B cell (primary cell): ENCODE data around the gene C22orf15. TPM values are rescaled to one million over a fixed set of nuclear protein-coding genes. Genes with fewer than 3 reads are reported as not detected.

Experiments
- ATAC-seq: fragments of 200-7000 bp; cut with Tn5 transposase; one replicate; pipeline ENCODE4 v1.10.0; 2021; ENCODE audit warnings: low read depth, mild to moderate bottlenecking, moderate number of reproducible peaks, moderate library complexity
- CTCF ChIA-PET: fragments of 350-600 bp; sonication (Branson Sonifier 250); formaldehyde crosslinking; loops from one replicate; lab custom pipeline; 2021; ENCODE audit warnings: antibody characterized with exemption, inconsistent platforms; lab: Charles Lee
- POLR2A ChIA-PET: fragments of 350-600 bp; sonication (Branson Sonifier 250); formaldehyde crosslinking; loops from one replicate; lab custom pipeline; 2021; ENCODE audit warnings: antibody characterized with exemption; lab: Charles Lee
- DNase-seq: peaks from one replicate; pipeline ENCODE4 v3.0.0; 2013
- H2AFZ ChIP-seq: 2 replicates; pipeline ENCODE4 v1.6.1; 2012; ENCODE audit warnings: mild to moderate bottlenecking, low read depth, low read length; ENCODE audit not compliant: insufficient read depth, poor library complexity, severe bottlenecking
- H3K27ac ChIP-seq, 2 donors: 1 replicate in 1 of 2; 2 replicates in 1 of 2; pipeline ENCODE4 v1.5.1; 2012 to 2013; ENCODE audit warnings: low read length in 2 of 2, mild to moderate bottlenecking in 2 of 2, moderate library complexity in 1 of 2
- H3K27me3 ChIP-seq, 4 experiments: fragments of 200-600 bp in 1 of 4; sonication (generic) in 1 of 4; replicated peaks in 1 of 4; 1 replicate in 2 of 4; 2 replicates in 2 of 4; pipeline versions ENCODE4 v1.6.1 to v1.7.0; 2013 to 2016; ENCODE audit warnings: low read length in 3 of 4, mild to moderate bottlenecking in 2 of 4, mixed read lengths in 1 of 4, moderate library complexity in 1 of 4; ENCODE audit not compliant: insufficient read depth in 4 of 4, control insufficient read depth in 3 of 4; ENCODE audit errors: control extremely low read depth in 1 of 4
- H3K36me3 ChIP-seq, 2 experiments: replicated peaks in 1 of 2; 1 replicate in 1 of 2; 2 replicates in 1 of 2; pipeline versions ENCODE4 v1.6.1 to v1.7.1; 2013; ENCODE audit warnings: low read length in 1 of 2; ENCODE audit not compliant: insufficient read depth in 2 of 2, control insufficient read depth in 1 of 2; ENCODE audit errors: control extremely low read depth in 1 of 2, extremely low read depth in 1 of 2
- H3K4me1 ChIP-seq, 2 donors: fragments of 200-600 bp in 1 of 2; sonication (generic) in 1 of 2; 1 replicate in 1 of 2; 2 replicates in 1 of 2; pipeline versions ENCODE4 v1.5.1 to v1.6.1; 2013 to 2017; ENCODE audit warnings: low read length in 2 of 2; ENCODE audit not compliant: control insufficient read depth in 2 of 2, insufficient read depth in 2 of 2
- H3K4me2 ChIP-seq: replicated peaks from 2 replicates; pipeline ENCODE3; 2012; ENCODE audit warnings: mild to moderate bottlenecking, low read depth, low read length; ENCODE audit not compliant: poor library complexity, severe bottlenecking
- H3K4me3 ChIP-seq, 5 experiments: fragments of 200-600 bp in 1 of 5; sonication (generic) in 1 of 5; 1 replicate in 3 of 5; 2 replicates in 2 of 5; pipeline versions ENCODE4 v1.5.1 to v1.7.0; 2011 to 2016; ENCODE audit warnings: low read length in 4 of 5, mild to moderate bottlenecking in 4 of 5, low read depth in 2 of 5, control low read depth in 1 of 5, moderate library complexity in 1 of 5; ENCODE audit not compliant: insufficient read depth in 1 of 5; ENCODE audit errors: control extremely low read depth in 1 of 5, extremely low read depth in 1 of 5
- H3K79me2 ChIP-seq: fragments of 200-600 bp; sonication (generic); one replicate; pipeline ENCODE4 v1.6.0; 2016; ENCODE audit warnings: low read length; ENCODE audit not compliant: control insufficient read depth, insufficient read depth
- H3K9ac ChIP-seq: fragments of 200-600 bp; sonication (generic); 2 replicates; pipeline ENCODE4 v1.6.1; 2017; ENCODE audit warnings: mild to moderate bottlenecking, low read length, moderate library complexity
- H3K9me3 ChIP-seq, 3 donors: one replicate each; pipeline versions ENCODE4 v1.6.1 to v1.7.1; 2013; ENCODE audit warnings: low read length in 2 of 3; ENCODE audit not compliant: control insufficient read depth in 2 of 3, insufficient read depth in 1 of 3; ENCODE audit errors: control extremely low read depth in 1 of 3
- H4K20me1 ChIP-seq: 2 replicates; pipeline ENCODE4 v1.6.0; 2012; ENCODE audit warnings: mild to moderate bottlenecking, low read length; ENCODE audit not compliant: insufficient read depth, control insufficient read depth, poor library complexity, severe bottlenecking
- H3K27ac Mint-ChIP-seq: one replicate; pipeline ENCODE4 v1.8.0; 2021; ENCODE audit warnings: mixed read lengths
- H3K27me3 Mint-ChIP-seq: one replicate; pipeline ENCODE4 v1.8.0; 2021; ENCODE audit warnings: mixed read lengths
- H3K4me1 Mint-ChIP-seq: one replicate; pipeline ENCODE4 v1.8.0; 2021; ENCODE audit warnings: mixed read lengths
- H3K4me3 Mint-ChIP-seq: one replicate; pipeline ENCODE4 v1.8.0; 2021; ENCODE audit warnings: mixed read lengths
- H3K9me3 Mint-ChIP-seq: one replicate; pipeline ENCODE4 v1.8.0; 2022; ENCODE audit warnings: mixed read lengths; ENCODE audit not compliant: insufficient read depth
- CTCF ChIP-seq: fragments of 200-600 bp; IDR thresholded peaks from one replicate; pipeline ENCODE4 v1.8.0; 2022; ENCODE audit warnings: antibody characterized with exemption, mild to moderate bottlenecking
- EZH2 ChIP-seq: IDR thresholded peaks from 2 replicates; pipeline ENCODE4 v1.6.1; 2012; ENCODE audit warnings: borderline replicate concordance, low read depth, mild to moderate bottlenecking, moderate library complexity, low read length; ENCODE audit not compliant: insufficient read depth, poor library complexity, severe bottlenecking
- whole genome bisulfite sequencing: methylation state at CpG from one replicate; pipeline ENCODE4 v1.1.5; 2013; ENCODE audit warnings: missing lambda C conversion rate; ENCODE audit not compliant: insufficient coverage; 5-methylcytosine and 5-hydroxymethylcytosine counted together
- intact Hi-C: fragments of 100-400 bp; cut with micrococcal nuclease; formaldehyde crosslinking; loops from one replicate; pipeline ENCODE4 v1.10.0; 2022
- polyA plus RNA-seq: library from polyadenylated mRNA; depleted of rRNA; stranded (reverse); fragments of >200 nt; gene quantifications from 2 replicates; pipeline ENCODE4 v1.2.3, GENCODE V29; 2012
- total RNA-seq, 2 donors: library from RNA; stranded (reverse); fragments of 120-200 nt in 1 of 2; gene quantifications; 1 replicate in 1 of 2; 2 replicates in 1 of 2; pipeline versions ENCODE4 v1.2.3 to v1.2.4, GENCODE V29; 2013 to 2022

Gene C22orf15
- total and polyA plus RNA-seq, 2 donors (not counting 1 experiment from before 2014, with no cell fraction given): 0.61 to 0.81 TPM

DNA sequence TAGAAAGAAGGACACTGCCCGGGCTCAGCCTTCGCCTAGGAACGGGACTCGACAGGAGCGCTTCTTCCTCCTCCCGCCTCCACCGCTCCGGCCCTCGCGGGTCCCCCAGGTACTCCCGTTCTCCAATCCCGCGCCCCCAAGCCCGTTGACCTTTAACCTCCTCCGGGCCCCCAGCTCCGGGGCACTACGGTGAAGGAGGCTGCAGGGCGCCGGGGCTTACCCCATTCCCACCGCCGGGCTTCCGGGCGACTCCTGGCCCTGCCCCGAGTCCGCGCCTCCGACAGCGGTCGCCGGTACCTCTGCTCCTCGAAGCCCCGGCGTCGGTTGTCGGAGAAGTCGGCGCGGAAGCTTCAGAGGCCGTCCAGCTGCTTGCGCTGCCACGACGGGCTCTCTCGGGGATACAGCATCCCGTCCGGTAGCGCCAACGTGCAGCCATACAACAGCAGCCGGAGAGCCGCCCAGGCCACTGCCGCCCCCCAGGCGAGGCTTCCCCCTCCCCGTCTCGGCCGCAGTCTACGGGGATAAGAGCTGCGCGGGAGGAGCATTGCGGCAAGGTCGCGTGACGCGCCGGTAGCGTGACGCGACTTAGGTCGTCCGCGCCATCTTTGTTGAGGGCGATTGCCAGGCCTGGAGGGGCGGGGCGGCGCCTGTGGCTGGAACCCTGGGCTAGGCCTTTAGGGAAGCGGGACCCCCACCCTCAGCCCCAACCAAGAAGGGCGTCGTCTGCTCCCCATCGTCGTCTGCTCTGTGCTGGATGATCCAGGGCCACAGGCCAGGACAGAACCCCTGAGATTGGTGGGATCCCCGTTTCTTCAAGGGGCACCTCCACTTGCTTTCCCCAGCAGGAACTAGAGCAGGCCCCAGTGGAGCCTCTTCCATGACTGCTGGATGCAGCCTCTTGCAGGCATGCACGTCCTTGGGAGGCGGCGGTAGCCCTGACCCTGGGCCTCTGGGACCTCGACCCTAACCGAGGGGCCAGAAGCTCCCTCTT is 45.7 kb upstream of the C22orf15 start:
- H3K36me3 ChIP-seq: peaks cover 0 to 23% of the 10 kb centered on the region in 2 experiments
- no peaks in the 10 kb centered on the region for H3K27me3 Mint-ChIP-seq
- no peaks in the 10 kb centered on the region for H4K20me1 ChIP-seq
- no peaks in the 10 kb centered on the region for H3K9me3 ChIP-seq
- POLR2A ChIA-PET: interaction anchor here (0.6 to 2.4 kb wide), 10 partner anchors 14 to 197 kb away, joined by 3 to 17 read pairs (median 4); partner anchors contain the start of genes SLC2A11 and ZNF70
- 6% methylated on average over 84 of the region's 84 CpGs for WGBS
- peak overlapping the region; percentile 89 for H3K27ac Mint-ChIP-seq
- CTCF ChIA-PET: interaction anchor here (0.5 to 3.3 kb wide), 8 partner anchors 18 to 141 kb away, joined by 3 to 13 read pairs (median 4); partner anchors contain the start of genes CHCHD10, MMP11, SLC2A11 and ZNF70
- peak overlapping the region; percentile 61 to 84 for H3K27ac ChIP-seq
- no peaks in the 10 kb centered on the region for H3K27me3 ChIP-seq
- H3K4me3 ChIP-seq: peak overlapping the region in 4 of 5 experiments; percentile 82 to 88 (median 88)
- peak; percentile 95 for ATAC-seq
- peak overlapping the region; percentile 98 for H2AFZ ChIP-seq
- H3K4me1 Mint-ChIP-seq: peaks cover 20% of the 10 kb centered on the region
- intact Hi-C loops: loop anchor here (1.0 to 5.0 kb wide), 6 partner anchors 21 to 177 kb away; partner anchors contain the start of genes MIF and SLC2A11
- TF ChIP-seq CTCF (no peak), EZH2 (no peak)
- peaks cover 34% of the 10 kb centered on the region for H3K79me2 ChIP-seq
- peak overlapping the region; percentile 88 for H3K9ac ChIP-seq
- peaks cover 13 to 19% of the 10 kb centered on the region in 2 donors for H3K4me1 ChIP-seq
- peak overlapping the region; percentile 98 for H3K4me2 ChIP-seq
- peak; percentile 89 for DNase-seq
- H3K9me3 Mint-ChIP-seq: no peaks in the 10 kb centered on the region
- H3K4me3 Mint-ChIP-seq: peak overlapping the region; percentile 89
